ENCODE measurements around the gene BTBD3.

Gene BTBD3

GRCh38 chr20:11918391-11918845 lies 725 bp downstream of the BTBD3 start:
- DNase-seq (ENCODE audit: low spot score): no peak

- peak; percentile 10 for DNase-seq (ENCODE audit: low spot score)
Measured at GRCh38 chr20:11918981-11919380, 1.3 kb downstream of the BTBD3 start.

GRCh38 chr20:11919581-11919980 lies 1.9 kb downstream of the BTBD3 start:
- DNase-seq (ENCODE audit: low spot score): no peak

- no peak for DNase-seq (ENCODE audit: low spot score)
Measured at GRCh38 chr20:11920083-11920482, 2.4 kb downstream of the BTBD3 start.

- DNase-seq (ENCODE audit: low spot score): no peak
Measured at GRCh38 chr20:11921321-11921720, 3.6 kb downstream of the BTBD3 start.

GRCh38 chr20:11922561-11922960 lies 4.9 kb downstream of the BTBD3 start:
- DNase-seq (ENCODE audit: low spot score): no peak

- no peak for DNase-seq (ENCODE audit: low spot score)
Measured at GRCh38 chr20:11924923-11925322, 7.2 kb downstream of the BTBD3 start.

- no peak for DNase-seq (ENCODE audit: low spot score)
Measured at GRCh38 chr20:11926292-11926998, 8.8 kb downstream of the BTBD3 start.

GRCh38 chr20:11929947-11930346 lies 12.3 kb downstream of the BTBD3 start:
- no peak for DNase-seq (ENCODE audit: low spot score)

GRCh38 chr20:11935212-11936154 lies 17.8 kb downstream of the BTBD3 start:
- DNase-seq (ENCODE audit: low spot score): no peak

GRCh38 chr20:11936157-11936556 lies 18.5 kb downstream of the BTBD3 start:
- DNase-seq (ENCODE audit: low spot score): no peak

- no peak for DNase-seq (ENCODE audit: low spot score)
Measured at GRCh38 chr20:11937230-11937629, 19.5 kb downstream of the BTBD3 start.

GRCh38 chr20:11941593-11942246 lies 24.0 kb downstream of the BTBD3 start:
- no peak for DNase-seq (ENCODE audit: low spot score)

- DNase-seq (ENCODE audit: low spot score): no peak
Measured at GRCh38 chr20:11943778-11944177, 26.1 kb downstream of the BTBD3 start.

GRCh38 chr20:11948806-11949205 lies 31.1 kb downstream of the BTBD3 start:
- no peak for DNase-seq (ENCODE audit: low spot score)

GRCh38 chr20:11949711-11950110 lies 32.0 kb downstream of the BTBD3 start:
- no peak for DNase-seq (ENCODE audit: low spot score)

GRCh38 chr20:11951696-11952095 lies 34.0 kb downstream of the BTBD3 start:
- DNase-seq (ENCODE audit: low spot score): no peak

- no peak for DNase-seq (ENCODE audit: low spot score)
Measured at GRCh38 chr20:11952639-11953038, 34.9 kb downstream of the BTBD3 start.

GRCh38 chr20:11957911-11958310 lies 40.2 kb downstream of the BTBD3 start:
- no peak for DNase-seq (ENCODE audit: low spot score)

- no peak for DNase-seq (ENCODE audit: low spot score)
Measured at GRCh38 chr20:11958855-11959254, 41.2 kb downstream of the BTBD3 start.

- no peak for DNase-seq (ENCODE audit: low spot score)
Measured at GRCh38 chr20:11965602-11966001, 47.9 kb downstream of the BTBD3 start.

GRCh38 chr20:11966186-11966585 lies 48.5 kb downstream of the BTBD3 start:
- DNase-seq (ENCODE audit: low spot score): no peak

Data from NAMALWA (cell line).